ENCODE results near the gene MON1B.

GRCh38 chr16:77236063-77236511 is 45.1 kb downstream of the MON1B start:
- no peak for TF ChIP-seq ELK1 (IDR thresholded peaks at IDR 0.05; ENCODE audit: borderline replicate concordance, low read depth, low read length)
- peak; percentile 100; the same call in 1 of the 2 replicates for TF ChIP-seq CTCF (conservative IDR thresholded peaks at IDR 0.05; ENCODE audit: low read depth, low read length)
- TF ChIP-seq POLR2A (IDR thresholded peaks at IDR 0.05; ENCODE audit: low read depth, low read length): peak; percentile 73
- peak; percentile 100 for TF ChIP-seq SMC3 (IDR thresholded peaks at IDR 0.05; ENCODE audit: low read depth, low read length)
- peak; percentile 66; the same call in 1 of the 2 replicates for TF ChIP-seq CHD1 (IDR thresholded peaks at IDR 0.05; ENCODE audit: low read depth, low read length)
- TF ChIP-seq MAFK (IDR thresholded peaks at IDR 0.05; ENCODE audit: low read depth, low read length): no peak; the same call in 1 of the 2 replicates
- 0 out of 2 replicates have a peak, but pooled peaks have one; percentile 41 for TF ChIP-seq MXI1 (IDR thresholded peaks at IDR 0.05; ENCODE audit: borderline replicate concordance, low read depth, low read length)
- no peak for TF ChIP-seq NFE2L2 (IDR thresholded peaks at IDR 0.05; ENCODE audit: low read depth, low read length)
